K562 (cell line): ENCODE measurements around the gene ERLIN1.

Experiments used
- CTBP1 ChIP-seq: fragments of 450-650 bp; IDR thresholded peaks from 2 replicates; pipeline ENCODE4 v1.6.1; 2016; ENCODE audit warnings: borderline replicate concordance
- EZH2 ChIP-seq: IDR thresholded peaks from 2 replicates; pipeline ENCODE4 v1.6.1; 2012; ENCODE audit warnings: low read depth, mild to moderate bottlenecking, inconsistent platforms, low read length, borderline replicate concordance
- ZNF121 ChIP-seq: sonication (generic); formaldehyde crosslinking; conservative IDR thresholded peaks from 2 replicates; pipeline ENCODE4 v1.8.0; 2022; ENCODE audit warnings: missing genetic modification reagents
- ZNF140 ChIP-seq: fragments of 250-450 bp; sonication (Bioruptor Pico); IDR thresholded peaks from 2 replicates; pipeline ENCODE4 v1.8.0; 2021; ENCODE audit warnings: moderate library complexity, mild to moderate bottlenecking, inconsistent platforms

DNA sequence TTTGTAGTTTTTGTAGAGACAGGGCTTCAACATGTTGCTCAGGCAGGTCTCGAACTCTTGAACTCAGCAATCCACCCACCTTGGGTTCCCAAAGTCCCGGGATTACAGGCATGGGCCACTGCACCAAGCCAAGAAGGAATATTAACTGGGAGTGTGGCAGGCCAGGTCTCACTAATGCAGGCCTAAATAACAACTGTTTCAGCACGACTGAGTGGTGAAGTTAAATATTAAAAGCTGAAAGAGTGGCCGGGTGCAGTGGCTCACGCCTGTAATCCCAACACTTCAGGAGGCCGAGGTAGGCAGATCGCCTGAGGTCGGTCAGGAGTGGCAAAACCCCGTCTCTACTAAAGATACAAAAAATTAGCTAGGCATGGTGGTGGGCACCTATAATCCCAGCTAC, 22.4 kb upstream of the ERLIN1 start:
- TF ChIP-seq EZH2 (no peak), ZNF121 (no peak), CTBP1 (no peak), ZNF140 (no peak)
